Measurements from ENCODE around the gene APELA. TPM values are rescaled to one million over a fixed set of nuclear protein-coding genes. Genes with fewer than 3 reads are reported as not detected.
"Not testable (repeated sequence)": the region's sequence is repeated elsewhere in the genome, so short reads cannot be mapped to it uniquely, and the experiment has no call there.

Gene APELA, protein sequence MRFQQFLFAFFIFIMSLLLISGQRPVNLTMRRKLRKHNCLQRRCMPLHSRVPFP
- total RNA-seq, result not detected
- long read RNA-seq, result 0 reads

DNA sequence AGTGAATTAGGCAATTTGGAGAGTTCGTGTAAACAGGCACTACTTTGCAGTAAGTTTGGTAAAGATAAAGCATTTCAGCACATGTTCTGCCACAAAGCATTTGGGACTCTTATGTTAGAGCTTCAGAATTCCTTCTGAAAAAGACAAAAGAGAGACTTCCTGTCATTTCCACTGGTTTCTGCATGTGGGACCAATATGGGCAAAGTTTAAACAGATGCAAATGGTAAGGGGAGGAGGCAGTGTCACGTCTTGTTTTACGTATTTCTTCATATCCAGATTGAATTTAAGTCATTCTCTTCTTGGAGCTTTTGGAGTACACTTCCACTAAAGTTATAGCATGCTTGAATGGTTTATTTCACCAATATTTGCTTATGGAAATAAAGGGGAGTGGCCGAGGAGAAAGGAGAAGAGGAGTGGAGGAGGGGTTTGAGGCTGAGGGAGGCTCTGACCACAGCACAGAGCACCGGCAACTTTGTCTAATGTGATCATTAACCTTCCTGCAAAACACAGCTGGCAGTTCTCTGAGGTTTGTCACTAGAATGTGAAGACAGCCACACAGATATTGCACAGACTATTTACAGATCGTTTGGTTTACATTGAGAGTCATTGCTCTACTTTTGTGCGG, at the start of gene APELA:
Gene APELA, plus strand, starts transcription at position 479 of the 625 bp plus-strand sequence. CDS start 154 bp downstream, outside the sequence.
- DNase-seq (ENCODE audit: low spot score), result no peak

DNA sequence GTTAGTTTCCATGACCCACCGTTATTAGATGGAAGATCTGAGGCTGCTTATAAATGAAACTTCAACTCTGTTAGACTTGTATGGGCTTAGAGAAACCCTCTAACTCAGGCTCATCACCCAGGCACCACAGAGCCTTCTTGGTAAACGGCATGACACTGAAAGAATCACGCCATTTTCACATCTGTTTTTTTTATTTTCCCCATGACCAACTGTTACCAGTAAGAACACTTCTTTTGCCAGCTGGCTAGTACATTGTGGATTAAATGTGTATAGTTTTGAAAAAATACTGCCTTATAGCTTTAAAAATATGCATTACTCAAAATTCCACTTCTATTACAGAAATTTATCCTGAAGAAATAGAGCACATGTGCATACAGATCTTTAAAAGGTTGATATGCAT, 48.0 kb upstream of the APELA start:
- DNase-seq (ENCODE audit: low spot score), result no peak

DNA sequence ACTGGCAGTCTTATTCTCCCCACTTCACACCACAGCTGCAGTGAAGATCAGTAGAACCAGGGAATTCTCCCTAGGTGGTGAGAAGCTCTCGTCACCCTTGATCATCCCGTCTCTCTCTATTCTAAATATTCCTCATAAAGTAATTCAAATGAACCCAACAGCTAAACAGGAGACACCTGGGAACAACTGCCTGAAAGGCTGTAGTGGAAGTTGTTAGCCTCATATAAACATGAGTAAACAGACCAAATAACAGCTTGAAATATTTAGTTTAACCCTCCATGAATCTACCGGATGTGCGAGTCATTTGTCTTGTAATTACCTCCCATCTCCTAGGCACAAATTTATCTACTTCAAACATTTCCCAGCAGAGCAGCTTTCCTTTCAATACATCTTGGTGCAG, 30.4 kb upstream of the APELA start:
- no peak for DNase-seq (ENCODE audit: low spot score)

DNA sequence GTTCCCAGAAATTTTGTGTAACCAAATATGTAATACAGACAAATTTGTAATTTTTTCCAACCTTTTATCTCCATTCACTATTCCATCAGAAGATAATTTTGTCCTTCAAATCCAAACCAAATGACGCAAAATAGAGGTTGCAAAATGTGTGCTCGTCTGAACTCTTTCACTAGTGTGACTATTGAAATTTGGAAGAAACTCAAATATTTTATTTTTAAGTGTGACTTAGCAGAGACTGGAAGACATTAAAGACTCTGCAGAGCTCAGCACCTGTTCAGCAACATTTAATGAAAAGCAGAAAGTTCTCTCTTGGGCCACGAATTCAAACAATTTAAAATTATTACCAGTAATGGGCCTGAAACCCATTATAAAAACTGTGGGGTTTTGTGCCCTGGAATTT, 30.0 kb upstream of the APELA start:
- no peak for DNase-seq (ENCODE audit: low spot score)

DNA sequence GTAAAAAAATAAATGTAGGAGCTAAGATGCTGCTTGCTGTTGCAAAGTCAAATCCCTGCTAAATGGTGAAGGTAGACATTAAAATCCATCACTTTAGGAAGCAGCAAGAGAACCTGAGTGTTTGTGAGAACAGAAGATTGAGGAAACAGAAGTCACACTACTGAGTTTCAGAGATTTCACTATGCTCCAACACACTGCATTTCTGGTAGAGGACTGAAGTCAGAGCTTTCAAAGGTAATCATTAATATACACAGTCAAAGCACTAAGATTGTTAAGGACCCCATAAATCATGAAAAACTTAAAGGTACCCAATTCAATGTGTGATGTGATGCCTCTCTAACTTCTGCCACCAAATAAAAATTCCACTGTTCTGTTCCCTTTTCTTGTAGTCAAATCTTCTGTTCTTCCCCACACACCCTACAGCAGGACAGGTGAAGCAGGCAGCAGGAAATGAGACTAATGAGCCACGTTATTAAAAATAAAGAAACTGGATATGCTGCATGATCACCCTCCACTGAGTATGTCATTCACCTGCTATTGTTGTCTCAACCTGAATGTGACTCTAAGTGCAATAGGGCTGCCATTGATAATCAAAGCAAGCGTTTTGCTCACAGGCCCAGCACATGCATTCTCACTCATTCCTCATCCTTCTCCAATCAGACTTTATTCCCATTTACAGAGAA, 28.9 kb upstream of the APELA start:
- no peak for DNase-seq (ENCODE audit: low spot score)

DNA sequence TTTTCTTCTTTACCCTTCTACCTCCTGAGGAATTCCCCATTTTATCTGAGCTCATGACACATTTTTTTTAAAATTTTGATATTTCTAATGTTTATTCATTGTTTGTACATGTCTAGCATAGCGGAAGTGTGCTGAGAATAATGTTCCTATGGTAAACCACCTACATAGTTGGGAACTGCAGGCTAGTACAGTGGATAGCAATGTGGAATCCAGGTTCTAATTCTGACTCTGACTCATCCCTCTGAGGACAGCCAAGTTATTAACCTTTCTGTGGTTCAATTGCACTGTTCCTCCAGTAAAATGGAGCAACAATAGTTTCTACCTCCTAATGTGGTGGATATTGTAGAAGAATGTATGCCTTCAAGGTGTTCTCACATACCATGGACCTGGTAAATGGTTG, 20.6 kb upstream of the APELA start:
- no peak for DNase-seq (ENCODE audit: low spot score)

DNA sequence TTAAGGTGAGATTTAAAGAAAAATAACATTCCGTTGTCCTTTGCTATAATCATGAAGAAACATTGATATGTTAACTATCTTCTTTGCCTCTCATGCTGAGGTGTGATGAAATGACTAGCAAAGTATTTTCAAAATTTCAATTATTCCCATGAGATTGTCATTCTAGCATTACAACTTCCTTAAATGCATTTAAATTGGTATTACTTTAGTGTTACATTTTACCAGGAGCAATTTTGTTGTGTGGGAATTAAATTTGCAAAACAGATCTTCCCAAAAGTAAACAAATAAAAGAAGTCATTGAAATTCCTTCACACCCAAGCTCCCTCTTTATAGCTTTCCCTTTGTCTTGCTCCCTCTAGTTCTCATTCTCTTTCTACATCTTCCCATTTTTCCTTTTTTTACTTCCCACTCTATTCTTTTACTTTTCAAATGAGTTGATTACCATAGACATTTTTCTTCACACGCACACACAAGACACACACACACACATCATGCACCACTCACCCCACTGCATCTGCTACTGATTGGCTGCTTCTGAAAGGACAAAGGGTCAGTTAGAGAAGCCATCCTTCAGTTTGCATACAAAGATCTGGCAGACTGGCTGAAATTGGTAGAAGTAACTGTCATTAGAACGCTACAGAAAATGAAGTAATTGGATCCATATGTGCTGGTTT, 10.0 kb upstream of the APELA start:
- no peak for DNase-seq (ENCODE audit: low spot score)

DNA sequence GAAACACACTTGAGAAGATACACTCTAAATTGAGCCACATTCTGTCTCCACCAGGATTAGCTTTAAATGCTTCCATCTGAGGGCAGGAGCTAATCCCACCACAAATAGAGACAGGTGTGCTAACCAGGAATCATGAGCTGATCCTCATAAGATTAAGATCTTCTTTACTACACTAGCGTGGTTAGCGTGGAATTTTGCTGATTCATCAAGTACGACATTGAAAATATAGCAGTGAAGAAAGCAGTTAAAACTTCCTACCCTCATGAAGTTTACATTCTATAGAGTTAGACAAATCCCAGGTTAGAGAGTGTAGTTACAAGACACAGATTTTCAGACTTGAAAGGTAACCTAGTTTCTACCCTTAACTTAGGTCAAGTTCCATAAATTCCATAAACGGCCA, 5.3 kb upstream of the APELA start:
- DNase-seq (ENCODE audit: low spot score), result no peak

DNA sequence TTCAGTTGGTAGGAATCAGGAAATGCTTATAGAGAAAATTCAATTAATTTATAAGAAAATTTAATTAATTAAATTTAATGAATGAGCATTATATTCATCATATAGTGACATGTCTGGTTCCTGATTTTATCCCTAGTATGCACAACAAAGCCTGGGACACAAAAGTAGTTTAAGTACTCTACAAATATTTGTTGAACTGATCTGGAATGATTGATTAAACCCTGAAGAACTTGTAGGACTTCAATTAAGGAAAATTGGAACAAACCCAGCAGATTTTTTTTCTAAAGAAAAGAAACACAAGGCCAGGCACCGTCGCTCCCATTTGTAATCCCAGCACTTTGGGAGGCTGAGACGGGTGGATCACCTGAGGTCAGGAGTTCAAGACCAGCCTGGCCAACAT, 4.5 kb upstream of the APELA start:
- no peak for DNase-seq (ENCODE audit: low spot score)

DNA sequence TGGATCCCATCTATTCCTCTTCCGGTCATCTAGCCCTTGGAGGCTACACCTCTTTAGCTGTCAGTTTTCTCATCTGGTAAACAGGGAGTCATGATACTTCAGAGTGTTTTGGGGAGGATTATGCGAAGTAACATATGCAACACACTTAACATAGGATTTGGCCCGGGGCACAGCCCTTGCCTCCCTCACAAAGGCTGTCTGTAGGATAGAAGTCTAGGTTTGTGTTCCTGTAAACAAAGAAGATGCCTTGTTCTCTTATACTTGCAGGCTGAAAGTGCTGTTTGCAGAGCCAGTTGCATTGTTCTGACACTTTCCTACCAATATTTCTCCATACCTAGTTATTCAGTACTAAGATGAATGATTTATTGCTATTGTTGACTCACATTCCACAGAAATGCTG, 2.2 kb upstream of the APELA start:
- DNase-seq (ENCODE audit: low spot score), result no peak

DNA sequence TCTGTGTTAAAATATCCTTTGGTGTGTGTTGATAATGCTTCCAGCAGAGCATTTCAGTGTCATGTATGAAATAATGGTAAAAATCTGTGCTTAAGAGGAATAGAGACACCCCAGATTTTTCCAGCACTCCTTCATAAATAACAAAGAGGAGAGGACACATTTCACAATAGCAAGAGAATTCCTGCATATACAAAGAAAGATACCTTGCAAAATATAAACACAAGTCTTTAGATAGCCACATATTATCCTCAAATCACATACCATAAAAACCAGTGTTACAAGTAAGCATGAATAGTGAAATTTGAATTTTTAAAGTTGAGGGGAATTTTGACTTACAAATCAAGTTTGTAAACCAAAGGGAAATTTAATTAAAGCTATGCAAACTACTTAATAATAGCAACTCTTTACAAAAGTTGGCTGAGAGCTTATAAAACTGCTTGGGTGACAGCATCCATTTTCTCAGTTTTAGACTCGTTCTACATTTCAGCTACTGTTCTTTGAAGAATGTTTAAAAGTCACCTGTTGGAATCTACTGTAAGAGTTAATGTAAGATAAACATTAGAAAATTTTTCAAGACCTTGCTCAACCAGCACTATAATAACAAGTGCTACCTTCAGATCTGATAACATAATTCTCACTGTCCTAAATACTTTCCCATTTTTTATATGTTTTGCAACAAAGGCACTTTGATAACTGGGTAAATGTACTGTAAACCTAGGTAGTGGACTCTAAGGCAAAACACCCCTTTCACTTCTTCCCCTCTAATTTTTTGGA, 3.7 kb downstream of the APELA start:
- no peak for DNase-seq (ENCODE audit: low spot score)

DNA sequence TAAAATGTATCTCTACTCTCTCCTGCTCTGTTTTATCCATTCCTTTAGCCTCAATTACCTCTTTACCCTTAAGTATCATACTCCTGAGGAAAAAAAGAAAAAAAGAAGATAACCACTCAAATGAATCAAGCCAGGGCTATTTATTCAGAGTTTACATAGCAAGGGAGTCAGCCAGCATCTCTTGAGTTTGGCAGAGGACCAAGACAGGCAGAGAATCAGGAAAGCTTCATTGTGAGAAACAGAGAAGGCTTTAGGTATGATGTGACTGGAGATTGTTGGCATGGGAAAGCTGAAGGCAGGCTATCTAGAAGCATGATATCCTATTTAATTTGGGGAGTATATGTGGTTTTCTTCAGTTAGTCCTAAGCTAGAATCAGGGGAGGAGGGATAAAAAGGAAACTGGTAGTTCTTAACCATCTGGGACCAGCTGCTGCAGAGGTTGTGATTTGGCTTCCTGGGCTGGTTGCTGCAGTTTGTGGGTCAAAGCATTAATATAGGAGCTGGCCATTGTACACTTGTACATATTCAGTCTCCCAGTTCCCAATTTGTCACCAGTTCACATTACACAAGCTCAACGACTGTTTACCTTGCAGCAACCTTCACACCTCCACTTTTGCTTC, 11.2 kb downstream of the APELA start:
- no peak for DNase-seq (ENCODE audit: low spot score)

DNA sequence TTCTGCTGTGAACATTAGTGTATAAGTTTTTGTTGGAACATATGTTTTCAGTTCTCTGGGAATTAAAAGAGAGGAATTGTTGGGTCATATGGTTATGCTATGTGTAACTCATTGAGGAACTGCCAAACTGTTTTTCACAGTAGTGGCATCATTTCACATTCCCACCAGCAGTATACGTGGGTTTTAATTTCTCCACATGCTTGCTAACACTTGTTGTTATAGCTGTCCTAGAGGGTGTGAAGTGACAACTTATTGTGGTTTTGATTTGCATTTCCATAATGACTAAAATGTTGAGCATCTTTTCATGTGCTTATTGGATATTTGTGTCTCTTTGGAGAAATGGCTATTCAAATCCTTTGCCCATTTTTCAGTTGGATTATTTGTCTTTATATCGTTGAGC, 13.7 kb downstream of the APELA start:
- no peak for DNase-seq (ENCODE audit: low spot score)

DNA sequence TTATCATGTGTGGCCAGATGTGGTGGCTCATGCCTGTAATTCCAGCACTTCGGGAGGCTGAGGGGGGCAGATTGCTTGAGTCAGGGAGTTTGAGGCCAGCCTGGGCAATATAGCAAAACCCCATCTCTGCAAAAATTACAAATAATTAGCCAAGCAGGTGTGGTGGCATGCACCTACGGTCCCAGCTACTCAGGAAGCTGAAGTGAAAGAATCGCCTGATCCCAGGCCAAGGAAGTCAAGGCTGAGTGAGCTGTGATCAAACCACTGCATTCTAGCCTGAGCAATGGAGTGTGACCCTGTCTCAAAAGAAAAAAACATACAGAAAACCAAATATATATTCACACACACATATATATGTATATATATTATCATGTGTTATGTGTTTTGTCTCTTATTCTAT, 15.0 kb downstream of the APELA start:
- no peak for DNase-seq (ENCODE audit: low spot score)

DNA sequence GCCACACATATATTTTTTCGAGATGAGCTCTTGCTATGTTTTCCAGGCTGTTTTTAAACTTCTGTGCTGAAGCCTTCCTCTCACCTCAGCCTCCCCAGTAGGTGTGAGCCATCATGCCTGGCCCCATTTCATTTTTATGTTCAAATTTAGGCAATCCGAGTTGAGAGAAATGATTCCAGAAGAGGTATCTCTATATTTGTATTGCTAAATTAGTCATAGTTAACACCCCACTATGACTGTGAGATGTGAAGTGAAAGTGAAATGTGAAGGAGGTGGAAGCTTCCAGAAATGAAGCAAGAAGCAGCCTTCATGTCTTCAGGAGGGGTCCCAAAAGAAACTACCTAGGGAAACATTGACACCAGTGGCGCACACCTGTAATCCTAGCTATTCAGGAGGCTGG, 17.7 kb downstream of the APELA start:
- DNase-seq (ENCODE audit: low spot score), result no peak

DNA sequence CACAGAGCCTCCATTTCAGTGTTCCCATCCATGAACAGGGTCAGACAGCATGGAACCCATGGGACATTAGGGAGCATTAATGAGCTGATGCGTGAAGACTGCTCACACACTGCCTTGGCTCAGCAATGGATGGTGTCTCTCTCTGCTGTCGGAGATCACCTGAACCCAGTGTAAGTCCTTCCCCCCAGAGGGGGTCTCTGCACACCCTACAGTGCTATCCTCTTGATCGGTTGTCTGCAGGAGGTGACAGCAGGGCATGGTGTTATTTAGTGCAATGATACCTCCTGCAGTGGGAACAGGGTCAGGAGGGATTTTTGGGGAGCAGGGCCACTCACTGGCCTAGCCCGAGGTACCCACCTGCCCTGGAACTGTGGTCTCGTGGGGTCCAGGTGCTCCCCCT, 25.6 kb downstream of the APELA start:
- DNase-seq (ENCODE audit: low spot score), result no peak

DNA sequence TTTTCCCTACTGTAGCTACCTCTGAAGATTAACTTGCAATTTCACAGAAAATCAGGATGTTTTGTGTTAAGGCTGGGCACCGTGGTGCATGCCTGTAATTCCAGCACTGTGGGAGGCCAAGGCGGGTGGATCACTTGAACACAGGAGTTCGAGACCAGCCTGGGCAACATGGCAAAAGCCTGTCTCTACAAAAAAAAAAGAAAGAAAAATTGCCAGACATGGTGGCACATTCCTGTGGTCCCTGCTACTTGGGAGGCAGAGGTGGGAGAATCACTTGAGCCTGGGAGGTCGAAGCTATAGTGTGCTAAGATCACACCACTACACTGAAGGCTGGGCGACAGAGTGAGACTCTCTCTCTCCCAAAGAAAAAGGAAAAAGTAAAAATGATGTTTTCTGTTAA, 27.4 kb downstream of the APELA start:
- DNase-seq (ENCODE audit: low spot score), result no peak

DNA sequence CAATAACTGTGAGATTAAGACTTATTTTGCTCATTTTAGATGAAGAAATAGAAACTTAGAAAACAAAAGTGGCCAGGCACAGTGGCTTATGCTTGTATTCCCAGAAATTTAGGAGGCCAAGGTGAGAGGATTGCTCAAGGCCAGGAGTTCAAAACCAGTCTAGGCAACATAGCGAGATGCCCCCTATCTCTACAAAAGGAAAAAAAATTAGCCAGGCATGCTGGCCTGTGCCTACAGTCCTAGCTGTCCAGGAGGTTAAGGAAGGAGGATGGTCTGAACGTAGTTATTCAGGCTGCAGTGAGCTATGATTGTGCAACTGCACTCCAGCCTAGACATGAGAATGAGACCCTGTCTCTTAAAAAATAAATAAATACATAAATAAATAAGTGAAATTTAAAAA, 28.0 kb downstream of the APELA start:
- DNase-seq (ENCODE audit: low spot score), result no peak

DNA sequence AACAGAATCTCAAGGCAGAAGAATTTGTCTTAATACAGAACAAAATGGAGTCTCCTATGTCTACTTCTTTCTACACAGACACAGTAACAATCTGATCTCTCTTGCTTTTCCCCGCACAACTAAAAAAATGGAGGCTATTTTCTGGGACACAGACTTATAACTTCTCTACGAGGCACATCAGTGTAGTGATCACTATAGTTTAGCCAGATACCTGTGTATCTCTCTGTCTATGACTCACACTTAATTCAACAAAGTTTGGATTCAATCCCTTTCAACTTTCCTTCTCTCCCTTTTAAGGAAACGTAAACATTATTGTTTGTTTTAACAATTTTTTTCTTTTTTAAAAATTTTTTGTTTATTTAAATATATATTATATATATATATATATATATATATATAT, 29.4 kb downstream of the APELA start:
- no peak for DNase-seq (ENCODE audit: low spot score)

DNA sequence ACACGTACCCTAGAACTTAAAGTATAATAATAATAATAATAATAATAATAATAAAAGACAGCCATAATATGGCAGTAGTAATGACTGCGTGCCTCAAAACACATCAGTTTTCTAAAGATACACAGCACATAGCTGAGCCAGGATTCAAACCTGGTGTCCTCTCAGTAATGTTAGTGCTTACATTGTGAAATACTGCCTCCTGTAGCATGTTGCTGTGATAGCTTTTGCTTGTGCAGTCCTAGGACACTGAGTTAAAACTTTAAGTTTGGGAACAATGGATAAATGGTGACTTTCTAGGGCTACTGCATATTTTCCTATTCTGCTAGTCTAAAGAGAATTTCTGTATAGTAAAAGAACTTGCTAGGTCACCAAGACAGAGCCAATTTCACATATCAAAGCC, 36.5 kb downstream of the APELA start:
- DNase-seq (ENCODE audit: low spot score), result not testable (repeated sequence)

DNA sequence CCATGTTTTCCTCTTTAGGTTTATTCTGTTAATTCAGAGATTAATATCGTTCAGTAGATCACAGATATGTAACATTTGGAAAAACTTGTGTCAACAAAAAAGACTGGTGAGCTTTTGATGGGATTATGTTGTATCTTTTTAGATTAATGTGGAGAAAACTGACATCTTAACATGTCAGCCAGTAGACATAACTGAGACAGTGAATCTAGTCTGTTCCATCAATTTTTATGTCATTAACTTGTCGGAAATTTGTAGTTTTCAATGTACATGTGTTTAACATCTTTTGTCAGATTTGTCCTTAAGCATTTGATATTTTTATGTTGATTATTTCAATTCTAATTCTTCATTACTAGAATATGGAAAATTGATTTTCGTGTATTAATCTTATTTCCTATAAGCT, 42.0 kb downstream of the APELA start:
- no peak for DNase-seq (ENCODE audit: low spot score)

Data from mesenteric fat pad (tissue), 1 donor.